Smooth muscle cell (in vitro differentiated cells): ENCODE results near the gene BLOC1S1. TPM values are rescaled to one million over a fixed set of nuclear protein-coding genes. Genes with fewer than 3 reads are reported as not detected.

Experiments used
- DNase-seq: peaks from one replicate; lab custom pipeline; 2025; ENCODE audit not compliant: unreplicated experiment; lab: John Stamatoyannopoulos, UW
- H2AFZ ChIP-seq: fragments of 200-600 bp; sonication (generic); 2 replicates; pipeline ENCODE4 v1.6.0; 2016; ENCODE audit warnings: antibody characterized with exemption, low read depth, mild to moderate bottlenecking
- H3F3A ChIP-seq: fragments of 200-600 bp; sonication (generic); 2 replicates; pipeline ENCODE4 v1.6.0; 2017; ENCODE audit warnings: antibody characterized with exemption, low read depth
- H3K27ac ChIP-seq: fragments of 200-600 bp; sonication (generic); 2 replicates; pipeline ENCODE4 v1.5.1; 2016; ENCODE audit warnings: low read depth, mild to moderate bottlenecking
- H3K27me3 ChIP-seq: fragments of 200-600 bp; sonication (generic); 2 replicates; pipeline ENCODE4 v1.6.1; 2016; ENCODE audit warnings: low read depth, mild to moderate bottlenecking
- H3K36me3 ChIP-seq: fragments of 200-600 bp; sonication (generic); 2 replicates; pipeline ENCODE4 v1.5.1; 2016; ENCODE audit warnings: low read depth
- H3K4me1 ChIP-seq: fragments of 200-600 bp; sonication (generic); 2 replicates; pipeline ENCODE4 v1.5.1; 2016; ENCODE audit warnings: low read depth
- H3K4me2 ChIP-seq: fragments of 200-600 bp; sonication (generic); 2 replicates; pipeline ENCODE4 v1.6.0; 2016; ENCODE audit warnings: mild to moderate bottlenecking
- H3K4me3 ChIP-seq: fragments of 200-600 bp; sonication (generic); 2 replicates; pipeline ENCODE4 v1.5.1; 2016; ENCODE audit warnings: mild to moderate bottlenecking
- H3K79me2 ChIP-seq: fragments of 200-600 bp; sonication (generic); 2 replicates; pipeline ENCODE4 v1.6.0; 2016; ENCODE audit warnings: low read depth, mild to moderate bottlenecking
- H3K9ac ChIP-seq: fragments of 200-600 bp; sonication (generic); 2 replicates; pipeline ENCODE4 v1.6.0; 2016; ENCODE audit warnings: low read depth
- H3K9me3 ChIP-seq: fragments of 200-600 bp; sonication (generic); replicated peaks from 2 replicates; pipeline ENCODE4 v1.5.1; 2016; ENCODE audit warnings: low read depth
- H4K20me1 ChIP-seq: fragments of 200-600 bp; sonication (generic); 2 replicates; pipeline ENCODE4 v1.6.0; 2016; ENCODE audit warnings: low read depth
- CTCF ChIP-seq: fragments of 200-600 bp; sonication (generic); IDR thresholded peaks from 2 replicates; pipeline ENCODE4 v1.5.1; 2017; ENCODE audit warnings: borderline replicate concordance, mild to moderate bottlenecking, antibody characterized with exemption; ENCODE audit not compliant: insufficient read depth, poor library complexity, severe bottlenecking
- whole genome bisulfite sequencing: methylation state at CpG from one replicate; pipeline ENCODE4 v1.1.7; 2016; ENCODE audit warnings: low lambda C conversion rate; 5-methylcytosine and 5-hydroxymethylcytosine counted together
- polyA plus RNA-seq: library from polyadenylated mRNA; unstranded; fragments of >200 nt; fragmentation: Nextera tagmentation; extraction: Ambion mirVana; gene quantifications from 2 replicates; pipeline ENCODE4 v1.2.1, GENCODE V29; 2016
- total RNA-seq: library from RNA; depleted of rRNA; stranded (reverse); fragments of >200 nt; gene quantifications from 2 replicates; pipeline ENCODE4 v1.2.3, GENCODE V29; 2014

The BLOC1S1 gene
- total and polyA plus RNA-seq, 2 experiments from 2014 or later = 146 to 150 TPM

GRCh38 chr12:55725556-55725955, 9.7 kb downstream of the BLOC1S1 start:
- DNase-seq = no peak
- H3K9me3 ChIP-seq = no peaks in the 10 kb centered on the region
- H3K79me2 ChIP-seq = peaks cover 34% of the 10 kb centered on the region
- no peaks in the 10 kb centered on the region for H3K27me3 ChIP-seq
- H3K36me3 ChIP-seq = peaks cover 3% of the 10 kb centered on the region
- no peak overlapping the region for H3K4me2 ChIP-seq
- 81% methylated on average over 3 of the region's 3 CpGs for WGBS
- no peak overlapping the region for H3K9ac ChIP-seq
- peaks cover 14% of the 10 kb centered on the region for H3K4me1 ChIP-seq
- H3F3A ChIP-seq = peaks cover 54% of the 10 kb centered on the region
- no peak overlapping the region for H3K27ac ChIP-seq
- H2AFZ ChIP-seq = no peak overlapping the region
- H4K20me1 ChIP-seq = peaks cover 62% of the 10 kb centered on the region
- TF ChIP-seq CTCF = no peak
- no peak overlapping the region for H3K4me3 ChIP-seq

GRCh38 chr12:55726971-55727370, 11.1 kb downstream of the BLOC1S1 start:
- peaks cover 58% of the 10 kb centered on the region for H4K20me1 ChIP-seq
- peak overlapping the region; percentile 94 for H3K9ac ChIP-seq
- no peak for DNase-seq
- peak overlapping the region; percentile 97 for H3K4me3 ChIP-seq
- H3K79me2 ChIP-seq = peaks cover 46% of the 10 kb centered on the region
- H3K4me1 ChIP-seq = peaks cover 17% of the 10 kb centered on the region
- peak overlapping the region; percentile 98 for H3K27ac ChIP-seq
- 65% methylated on average over 8 of the region's 10 CpGs for WGBS
- TF ChIP-seq CTCF = no peak
- H3K27me3 ChIP-seq = no peaks in the 10 kb centered on the region
- peak overlapping the region; percentile 93 for H3K4me2 ChIP-seq
- H3K9me3 ChIP-seq = no peaks in the 10 kb centered on the region
- H2AFZ ChIP-seq = no peak overlapping the region
- peaks cover 3% of the 10 kb centered on the region for H3K36me3 ChIP-seq
- peaks cover 55% of the 10 kb centered on the region for H3F3A ChIP-seq

DNA sequence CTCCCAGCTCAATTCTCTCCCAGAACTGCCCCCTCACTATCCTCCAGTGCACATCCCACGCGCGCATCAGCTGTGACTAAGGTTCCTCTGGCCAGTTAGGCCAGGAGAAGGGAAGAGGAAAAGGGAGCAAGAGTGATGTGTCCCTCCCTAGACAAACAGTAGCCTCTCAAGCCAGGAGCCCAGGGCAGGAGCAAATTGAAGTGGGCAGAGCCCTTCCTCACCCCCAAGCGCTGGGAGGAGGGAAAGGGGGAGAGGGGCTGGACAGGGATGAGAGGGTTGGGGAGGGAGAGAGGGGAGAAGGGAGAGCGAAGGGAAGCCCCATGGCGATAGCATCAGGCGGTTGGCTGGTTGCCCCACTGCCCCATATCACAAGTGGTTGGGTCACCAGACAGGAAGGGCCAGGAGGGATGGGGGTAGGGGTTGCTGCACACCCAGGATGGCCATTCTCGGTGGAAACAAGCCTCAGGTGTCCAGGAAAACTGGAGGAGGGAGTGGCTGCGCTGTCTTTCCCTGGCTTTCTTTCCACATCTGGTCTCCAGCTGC, 11.9 kb downstream of the BLOC1S1 start:
- H3K27me3 ChIP-seq = no peaks in the 10 kb centered on the region
- no peak overlapping the region for H2AFZ ChIP-seq
- H4K20me1 ChIP-seq = peaks cover 55% of the 10 kb centered on the region
- H3F3A ChIP-seq = peaks cover 48% of the 10 kb centered on the region
- peak overlapping the region; percentile 97 for H3K4me3 ChIP-seq
- peaks cover 3% of the 10 kb centered on the region for H3K36me3 ChIP-seq
- DNase-seq = no peak
- H3K9me3 ChIP-seq = no peaks in the 10 kb centered on the region
- peak overlapping the region; percentile 98 for H3K27ac ChIP-seq
- peaks cover 17% of the 10 kb centered on the region for H3K4me1 ChIP-seq
- TF ChIP-seq CTCF = no peak
- peak overlapping the region; percentile 94 for H3K9ac ChIP-seq
- peak overlapping the region; percentile 93 for H3K4me2 ChIP-seq
- H3K79me2 ChIP-seq = peaks cover 46% of the 10 kb centered on the region
- 5% methylated on average over 6 of the region's 9 CpGs for WGBS
